K562 (cell line): Measurements from ENCODE around the gene CCDC148.

Experiments
- ATF3 ChIP-seq, 2 experiments: fragments of 450-650 bp in 1 of 2; sonication (generic) in 1 of 2; formaldehyde crosslinking in 1 of 2; IDR thresholded peaks in 1 of 2; conservative IDR thresholded peaks in 1 of 2; 2 replicates each; pipeline versions ENCODE4 v1.6.1 to v1.8.1; 2016 to 2023; ENCODE audit warnings: mild to moderate bottlenecking in 2 of 2, moderate library complexity in 2 of 2, inconsistent platforms in 1 of 2, missing genetic modification reagents in 1 of 2
- CHD2 ChIP-seq: IDR thresholded peaks from 2 replicates; pipeline ENCODE4 v1.6.1; 2011; ENCODE audit warnings: low read depth, low read length
- CTCF ChIP-seq, 3 experiments: IDR thresholded peaks in 2 of 3; conservative IDR thresholded peaks in 1 of 3; 2 replicates each; pipeline ENCODE4 v1.5.1; 2011 to 2012; ENCODE audit warnings: low read length in 3 of 3, mild to moderate bottlenecking in 3 of 3, control low read depth in 2 of 3, improper control_type of control experiment in 1 of 3, inconsistent platforms in 1 of 3, low read depth in 1 of 3, mixed read lengths in 1 of 3, moderate library complexity in 1 of 3; ENCODE audit not compliant: insufficient read depth in 2 of 3
- ELF4 ChIP-seq: fragments of 450-650 bp; formaldehyde crosslinking; IDR thresholded peaks from 2 replicates; pipeline ENCODE4 v1.4.0; 2022; ENCODE audit warnings: missing genetic modification characterization
- ESRRB ChIP-seq: fragments of 250-450 bp; sonication (Bioruptor Pico); IDR thresholded peaks from 2 replicates; pipeline ENCODE4 v1.5.0; 2020; ENCODE audit warnings: mild to moderate bottlenecking, moderate library complexity, borderline replicate concordance
- FIP1L1 ChIP-seq: fragments of 200-400 bp; formaldehyde crosslinking; IDR thresholded peaks from 2 replicates; pipeline ENCODE4 v1.6.1; 2018; ENCODE audit warnings: mild to moderate bottlenecking, low read depth, low read length; ENCODE audit not compliant: poor library complexity, severe bottlenecking
- FUS ChIP-seq: fragments of 200-400 bp; formaldehyde crosslinking; optimal IDR thresholded peaks from 2 replicates; pipeline ENCODE3; 2017; ENCODE audit warnings: low read depth, low read length
- LEF1 ChIP-seq: fragments of 450-650 bp; IDR thresholded peaks from 2 replicates; pipeline ENCODE4 v1.6.1; 2016; ENCODE audit warnings: mild to moderate bottlenecking
- SP1 ChIP-seq: sonication (generic); formaldehyde crosslinking; IDR thresholded peaks from 2 replicates; pipeline ENCODE4 v1.8.1; 2022; ENCODE audit warnings: mild to moderate bottlenecking, missing genetic modification reagents
- SRSF9 ChIP-seq: fragments of 200-400 bp; formaldehyde crosslinking; IDR thresholded peaks from 2 replicates; pipeline ENCODE4 v1.6.1; 2017; ENCODE audit warnings: low read depth, low read length, borderline replicate concordance
- UBTF ChIP-seq, 2 experiments: IDR thresholded peaks; 2 replicates each; pipeline ENCODE4 v1.6.1; 2012; ENCODE audit warnings: improper control_type of control experiment in 2 of 2, low read depth in 2 of 2, low read length in 2 of 2, borderline replicate concordance in 1 of 2
- ZNF274 ChIP-seq: IDR thresholded peaks from 2 replicates; pipeline ENCODE4 v1.6.1; 2011; ENCODE audit warnings: low read depth, mild to moderate bottlenecking, low read length, moderate library complexity, borderline replicate concordance
- TF ChIP-seq, protein P1 (sequence below): fragments of 250-450 bp; sonication (Bioruptor Pico); IDR thresholded peaks from 2 replicates; pipeline ENCODE4 v1.4.0; 2020

- 0 out of 2 replicates have a peak, but pooled peaks have one; percentile 32 for TF ChIP-seq LEF1
- no peak for TF ChIP-seq FIP1L1
- TF ChIP-seq ATF3 (IDR thresholded peaks at IDR 0.05): peak; percentile 93
- no peak for TF ChIP-seq ATF3 (CRISPR knock-in tag; conservative IDR thresholded peaks at IDR 0.05)
- TF ChIP-seq CHD2: no peak
- TF ChIP-seq FUS: no peak
- TF ChIP-seq ELF4: no peak
- no peak for TF ChIP-seq ESRRB (CRISPR knock-in tag)
- TF ChIP-seq UBTF (IDR thresholded peaks at IDR 0.05; ENCODE audit: borderline replicate concordance in 1 of 2, low read depth in 2 of 2, low read length in 2 of 2): no peak
- no peak for TF ChIP-seq CTCF (IDR thresholded peaks at IDR 0.05 in 2 of 3, conservative IDR thresholded peaks at IDR 0.05 in 1 of 3; ENCODE audit: insufficient read depth in 2 of 3, low read depth in 1 of 3, low read length in 3 of 3)
- no peak for TF ChIP-seq SP1 (CRISPR knock-in tag)
- no peak for TF ChIP-seq SRSF9
- TF ChIP-seq, protein P1, sequence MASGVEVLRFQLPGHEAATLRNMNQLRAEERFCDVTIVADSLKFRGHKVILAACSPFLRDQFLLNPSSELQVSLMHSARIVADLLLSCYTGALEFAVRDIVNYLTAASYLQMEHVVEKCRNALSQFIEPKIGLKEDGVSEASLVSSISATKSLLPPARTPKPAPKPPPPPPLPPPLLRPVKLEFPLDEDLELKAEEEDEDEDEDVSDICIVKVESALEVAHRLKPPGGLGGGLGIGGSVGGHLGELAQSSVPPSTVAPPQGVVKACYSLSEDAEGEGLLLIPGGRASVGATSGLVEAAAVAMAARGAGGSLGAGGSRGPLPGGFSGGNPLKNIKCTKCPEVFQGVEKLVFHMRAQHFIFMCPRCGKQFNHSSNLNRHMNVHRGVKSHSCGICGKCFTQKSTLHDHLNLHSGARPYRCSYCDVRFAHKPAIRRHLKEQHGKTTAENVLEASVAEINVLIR (CRISPR knock-in tag): no peak
- no peak for TF ChIP-seq ZNF274
Observed at GRCh38 chr2:158317642-158318041, 138.9 kb downstream of the CCDC148 start.
